Liver (tissue), 9 donors: Measurements from ENCODE around the gene SCRG1. TPM values are rescaled to one million over a fixed set of nuclear protein-coding genes. Genes with fewer than 3 reads are reported as not detected.

Experiments used
- DNase-seq: peaks from one replicate; pipeline ENCODE4 v3.0.0-alpha.2; 2017; ENCODE audit warnings: low spot score
- H3K27ac ChIP-seq, 2 donors: one replicate each; pipeline ENCODE4 v1.7.0; 2013; ENCODE audit warnings: inconsistent platforms in 2 of 2, low read length in 2 of 2, control low read depth in 1 of 2, low read depth in 1 of 2, mild to moderate bottlenecking in 1 of 2
- H3K27me3 ChIP-seq, 4 donors: one replicate each; pipeline versions ENCODE4 v1.6.1 to v1.7.0; 2013; ENCODE audit warnings: low read length in 3 of 4, inconsistent platforms in 1 of 4, mild to moderate bottlenecking in 1 of 4, moderate library complexity in 1 of 4; ENCODE audit not compliant: control insufficient read depth in 4 of 4, insufficient read depth in 4 of 4
- H3K36me3 ChIP-seq, 4 donors: one replicate each; pipeline versions ENCODE4 v1.6.1 to v1.7.0; 2013; ENCODE audit warnings: low read length in 3 of 4, mild to moderate bottlenecking in 3 of 4, low read depth in 1 of 4, moderate library complexity in 1 of 4; ENCODE audit not compliant: control insufficient read depth in 4 of 4, insufficient read depth in 3 of 4
- H3K4me1 ChIP-seq, 4 donors: one replicate each; pipeline versions ENCODE4 v1.6.1 to v1.7.0; 2013; ENCODE audit warnings: low read length in 3 of 4, mild to moderate bottlenecking in 3 of 4, moderate library complexity in 1 of 4; ENCODE audit not compliant: control insufficient read depth in 4 of 4, insufficient read depth in 4 of 4
- H3K4me3 ChIP-seq, 3 donors: one replicate each; pipeline versions ENCODE4 v1.6.1 to v1.7.0; 2013; ENCODE audit warnings: low read length in 3 of 3, control low read depth in 1 of 3, low read depth in 1 of 3, mild to moderate bottlenecking in 1 of 3
- H3K9ac ChIP-seq, 2 donors: one replicate each; pipeline ENCODE4 v1.7.0; 2013; ENCODE audit warnings: low read length in 2 of 2, mild to moderate bottlenecking in 2 of 2, moderate library complexity in 2 of 2, control low read depth in 1 of 2, low read depth in 1 of 2
- H3K9me3 ChIP-seq, 4 donors: one replicate each; pipeline versions ENCODE4 v1.6.1 to v1.7.0; 2013; ENCODE audit warnings: low read length in 3 of 4; ENCODE audit not compliant: control insufficient read depth in 4 of 4
- FOXA2 ChIP-seq: IDR thresholded peaks from 2 replicates; pipeline ENCODE4 v1.6.1; 2016; ENCODE audit warnings: antibody characterized with exemption
- GABPA ChIP-seq, 2 donors: IDR thresholded peaks in 1 of 2; conservative IDR thresholded peaks in 1 of 2; 2 replicates each; pipeline ENCODE4 v1.6.1; 2016; ENCODE audit warnings: antibody characterized with exemption in 2 of 2, mild to moderate bottlenecking in 1 of 2, moderate library complexity in 1 of 2
- RAD21 ChIP-seq, 2 donors: IDR thresholded peaks; 2 replicates each; pipeline ENCODE4 v1.6.1; 2016; ENCODE audit warnings: antibody characterized with exemption in 2 of 2, mild to moderate bottlenecking in 2 of 2
- REST ChIP-seq: IDR thresholded peaks from 2 replicates; pipeline ENCODE4 v1.6.1; 2016; ENCODE audit warnings: antibody characterized with exemption, mild to moderate bottlenecking
- RXRA ChIP-seq, 2 donors: IDR thresholded peaks; 2 replicates each; pipeline ENCODE4 v1.6.1; 2017 to 2018; ENCODE audit warnings: antibody characterized with exemption in 2 of 2, mild to moderate bottlenecking in 1 of 2
- SP1 ChIP-seq: IDR thresholded peaks from 2 replicates; pipeline ENCODE4 v1.6.1; 2018; ENCODE audit warnings: antibody characterized with exemption, mild to moderate bottlenecking
- WGBS: extraction: QIAGEN DNeasy Blood & Tissue Kit; methylation state at CpG from one replicate; pipeline ENCODE4 v1.1.7; 2013; 5-methylcytosine and 5-hydroxymethylcytosine counted together
- polyA plus RNA-seq, 2 donors: library from polyadenylated mRNA; stranded (reverse) in 1 of 2; unstranded in 1 of 2; fragments of 200-250 nt in 1 of 2; fragments of >200 nt in 1 of 2; fragmentation: Nextera tagmentation in 1 of 2; extraction: Ambion mirVana in 1 of 2; gene quantifications; one replicate each; pipeline versions ENCODE4 v1.2.1 to v1.2.3, GENCODE V29; 2013 to 2015
- total RNA-seq, 2 donors: library from RNA; depleted of rRNA; stranded (reverse); fragments of >200 nt; gene quantifications; one replicate each; pipeline ENCODE4 v1.2.3, GENCODE V29; 2014
- TF ChIP-seq, protein P1 (sequence below): fragments of 150-350 bp; IDR thresholded peaks from 2 replicates; pipeline ENCODE4 v1.5.1; 2017; ENCODE audit warnings: improper control_type of control experiment, low read depth, low read length; ENCODE audit not compliant: missing input control
- donor health status: healthy.
- donor health status: healthy.
- donor health status: healthy.
- donor health status: healthy.
- donor health status: healthy.

The SCRG1 gene
- total and polyA plus RNA-seq, 4 donors = under 0.01 to 0.46 (median 0.01) TPM; not detected in 1

GRCh38 chr4:173420801-173421200 lies 21.9 kb upstream of the SCRG1 start:
- Histone ChIP-seq H3K27me3 (no peaks in the 10 kb centered on the region), H3K27ac (no peak overlapping the region)
- 94% methylated on average over 2 of the region's 2 CpGs for WGBS

GRCh38 chr4:173420324-173420752 lies 21.4 kb upstream of the SCRG1 start:
- H3K4me1 ChIP-seq = no peaks in the 10 kb centered on the region
- 33% methylated on average over 4 of the region's 4 CpGs for WGBS
- no peaks in the 10 kb centered on the region for H3K27me3 ChIP-seq
- no peak overlapping the region for H3K27ac ChIP-seq
- H3K9me3 ChIP-seq = no peaks in the 10 kb centered on the region
- no peak overlapping the region for H3K4me3 ChIP-seq
- TF ChIP-seq RXRA (IDR thresholded peaks at IDR 0.05) (no peak), RAD21 (IDR thresholded peaks at IDR 0.05) (peak; percentile 65 to 71)
- TF ChIP-seq, protein P1, sequence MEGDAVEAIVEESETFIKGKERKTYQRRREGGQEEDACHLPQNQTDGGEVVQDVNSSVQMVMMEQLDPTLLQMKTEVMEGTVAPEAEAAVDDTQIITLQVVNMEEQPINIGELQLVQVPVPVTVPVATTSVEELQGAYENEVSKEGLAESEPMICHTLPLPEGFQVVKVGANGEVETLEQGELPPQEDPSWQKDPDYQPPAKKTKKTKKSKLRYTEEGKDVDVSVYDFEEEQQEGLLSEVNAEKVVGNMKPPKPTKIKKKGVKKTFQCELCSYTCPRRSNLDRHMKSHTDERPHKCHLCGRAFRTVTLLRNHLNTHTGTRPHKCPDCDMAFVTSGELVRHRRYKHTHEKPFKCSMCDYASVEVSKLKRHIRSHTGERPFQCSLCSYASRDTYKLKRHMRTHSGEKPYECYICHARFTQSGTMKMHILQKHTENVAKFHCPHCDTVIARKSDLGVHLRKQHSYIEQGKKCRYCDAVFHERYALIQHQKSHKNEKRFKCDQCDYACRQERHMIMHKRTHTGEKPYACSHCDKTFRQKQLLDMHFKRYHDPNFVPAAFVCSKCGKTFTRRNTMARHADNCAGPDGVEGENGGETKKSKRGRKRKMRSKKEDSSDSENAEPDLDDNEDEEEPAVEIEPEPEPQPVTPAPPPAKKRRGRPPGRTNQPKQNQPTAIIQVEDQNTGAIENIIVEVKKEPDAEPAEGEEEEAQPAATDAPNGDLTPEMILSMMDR = peak; percentile 35
- no peak overlapping the region for H3K9ac ChIP-seq
- no peak for DNase-seq
- no peaks in the 10 kb centered on the region for H3K36me3 ChIP-seq

More at GRCh38 chr4:173420801-173421200, 21.9 kb upstream of the SCRG1 start:
- Histone ChIP-seq H3K9ac (no peak overlapping the region), H3K4me1 (no peaks in the 10 kb centered on the region), H3K4me3 (no peak overlapping the region), H3K36me3 (no peaks in the 10 kb centered on the region), H3K9me3 (no peaks in the 10 kb centered on the region)
- no peak for TF ChIP-seq REST
- no peak for TF ChIP-seq SP1
- DNase-seq = no peak

DNA sequence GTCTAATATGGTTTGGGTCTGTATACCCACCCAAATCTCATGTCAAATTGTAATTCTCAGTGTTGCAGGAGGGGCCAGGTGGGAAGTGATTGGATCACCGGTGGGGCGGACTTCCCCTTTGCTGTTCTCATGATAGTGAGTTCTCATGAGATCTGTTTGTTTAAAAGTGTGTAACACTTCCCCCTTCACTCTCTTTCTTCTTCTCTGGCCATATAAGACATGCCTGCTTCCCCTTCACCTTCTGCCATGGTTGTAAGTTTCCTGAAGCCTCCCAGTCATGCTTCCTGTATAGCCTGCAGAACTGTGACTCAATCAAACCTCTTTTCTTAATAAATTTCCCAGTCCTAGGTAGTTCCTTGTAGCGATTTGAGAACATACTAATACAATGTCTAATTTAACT lies 19.7 kb upstream of the SCRG1 start:
- DNase-seq = no peak
- H3K4me1 ChIP-seq = no peaks in the 10 kb centered on the region
- H3K4me3 ChIP-seq = no peak overlapping the region
- no peaks in the 10 kb centered on the region for H3K27me3 ChIP-seq
- H3K36me3 ChIP-seq = no peaks in the 10 kb centered on the region
- no peaks in the 10 kb centered on the region for H3K9me3 ChIP-seq
- 82% methylated on average over 3 of the region's 3 CpGs for WGBS
- no peak overlapping the region for H3K9ac ChIP-seq
- TF ChIP-seq GABPA (IDR thresholded peaks at IDR 0.05 in 1 of 2, conservative IDR thresholded peaks at IDR 0.05 in 1 of 2) (no peak), FOXA2 (no peak)
- TF ChIP-seq, protein P1 = no peak
- no peak overlapping the region for H3K27ac ChIP-seq
